ENCODE data around the gene CGB2. TPM values are rescaled to one million over a fixed set of nuclear protein-coding genes. Genes with fewer than 3 reads are reported as not detected.

The CGB2 gene
- polyA plus RNA-seq, 1 donor from 2014 or later = not detected

- TF ChIP-seq, protein P1, sequence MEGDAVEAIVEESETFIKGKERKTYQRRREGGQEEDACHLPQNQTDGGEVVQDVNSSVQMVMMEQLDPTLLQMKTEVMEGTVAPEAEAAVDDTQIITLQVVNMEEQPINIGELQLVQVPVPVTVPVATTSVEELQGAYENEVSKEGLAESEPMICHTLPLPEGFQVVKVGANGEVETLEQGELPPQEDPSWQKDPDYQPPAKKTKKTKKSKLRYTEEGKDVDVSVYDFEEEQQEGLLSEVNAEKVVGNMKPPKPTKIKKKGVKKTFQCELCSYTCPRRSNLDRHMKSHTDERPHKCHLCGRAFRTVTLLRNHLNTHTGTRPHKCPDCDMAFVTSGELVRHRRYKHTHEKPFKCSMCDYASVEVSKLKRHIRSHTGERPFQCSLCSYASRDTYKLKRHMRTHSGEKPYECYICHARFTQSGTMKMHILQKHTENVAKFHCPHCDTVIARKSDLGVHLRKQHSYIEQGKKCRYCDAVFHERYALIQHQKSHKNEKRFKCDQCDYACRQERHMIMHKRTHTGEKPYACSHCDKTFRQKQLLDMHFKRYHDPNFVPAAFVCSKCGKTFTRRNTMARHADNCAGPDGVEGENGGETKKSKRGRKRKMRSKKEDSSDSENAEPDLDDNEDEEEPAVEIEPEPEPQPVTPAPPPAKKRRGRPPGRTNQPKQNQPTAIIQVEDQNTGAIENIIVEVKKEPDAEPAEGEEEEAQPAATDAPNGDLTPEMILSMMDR (IDR thresholded peaks at IDR 0.05; ENCODE audit: poor library complexity, severe bottlenecking) = no peak
Measured at GRCh38 chr19:49064029-49064629, 32.4 kb downstream of the CGB2 start (continued).

- no peaks in the 10 kb centered on the region for H3K36me3 ChIP-seq (ENCODE audit: insufficient read depth, low read length)
- H3K4me2 ChIP-seq (ENCODE audit: low read length) = no peak within 1 kb of the TSS
- no peak within 1 kb of the TSS for H3K9ac ChIP-seq (ENCODE audit: low read length)
- no peaks in the 10 kb centered on the region for H3F3A ChIP-seq (ENCODE audit: insufficient read depth, low read length, poor library complexity, severe bottlenecking)
- H3K27me3 ChIP-seq (ENCODE audit: insufficient read depth, low read depth, low read length) = peaks cover 25% of the 10 kb centered on the region
- no peak within 1 kb of the TSS for H2AFZ ChIP-seq (ENCODE audit: low read depth, low read length)
- peak within 1 kb of the TSS; percentile 57 for H3K4me3 ChIP-seq (ENCODE audit: low read length)
- H3K79me2 ChIP-seq (replicated peaks; ENCODE audit: insufficient read depth, low read length) = no peaks in the 10 kb centered on the region
- H3K9me3 ChIP-seq (ENCODE audit: low read length) = no peaks in the 10 kb centered on the region
- no peak within 1 kb of the TSS for H3K27ac ChIP-seq (ENCODE audit: low read length)
- no peaks in the 10 kb centered on the region for H3K9me2 ChIP-seq (ENCODE audit: insufficient read depth, low read length)
- TF ChIP-seq EZH2 (IDR thresholded peaks at IDR 0.05; ENCODE audit: borderline replicate concordance, insufficient read depth, low read length, poor library complexity, severe bottlenecking) (no peak), RAD21 (conservative IDR thresholded peaks at IDR 0.05) (no peak), SMC3 (conservative IDR thresholded peaks at IDR 0.05; ENCODE audit: poor library complexity) (no peak), MXI1 (conservative IDR thresholded peaks at IDR 0.05; ENCODE audit: poor library complexity, severe bottlenecking) (no peak), POLR2AphosphoS5 (IDR thresholded peaks at IDR 0.05) (no peak), REST (IDR thresholded peaks at IDR 0.05; ENCODE audit: borderline replicate concordance) (no peak), TAF1 (IDR thresholded peaks at IDR 0.05; ENCODE audit: low read depth) (no peak), EP300 (conservative IDR thresholded peaks at IDR 0.05; ENCODE audit: poor library complexity, severe bottlenecking) (no peak)
- TF ChIP-seq, protein P1 (IDR thresholded peaks at IDR 0.05; ENCODE audit: poor library complexity, severe bottlenecking) = no peak
- no peaks in the 10 kb centered on the region for H4K20me1 ChIP-seq (ENCODE audit: insufficient read depth)
Measured at GRCh38 chr19:49064768-49065611, 33.3 kb downstream of the CGB2 start, which contains the start of gene NTF4. TSS of gene NTF4 (minus strand) at chr19:49064818. CDS start at chr19:49061997, 2,821 bp downstream.
